K562 (cell line): ENCODE measurements around the gene ATP6V0A1. TPM values are rescaled to one million over a fixed set of nuclear protein-coding genes. Genes with fewer than 3 reads are reported as not detected.

ENCODE experiments used
- PURB ChIP-seq: sonication (generic); formaldehyde crosslinking; IDR thresholded peaks from 2 replicates; pipeline ENCODE4 v1.9.0; 2021; ENCODE audit warnings: low read depth, mild to moderate bottlenecking, missing genetic modification reagents
- STAT5A ChIP-seq: IDR thresholded peaks from 2 replicates; pipeline ENCODE4 v1.6.1; 2012; ENCODE audit warnings: low read length, inconsistent platforms, borderline replicate concordance
- TCF3 ChIP-seq: sonication (generic); formaldehyde crosslinking; IDR thresholded peaks from 2 replicates; pipeline ENCODE4 v1.4.0; 2020; ENCODE audit warnings: mild to moderate bottlenecking, missing genetic modification reagents
- ZC3H4 ChIP-seq: sonication (generic); formaldehyde crosslinking; IDR thresholded peaks from 2 replicates; pipeline ENCODE4 v1.9.0; 2021; ENCODE audit warnings: missing genetic modification reagents, borderline replicate concordance
- ZKSCAN3 ChIP-seq: fragments of 250-450 bp; sonication (Bioruptor Pico); IDR thresholded peaks from 2 replicates; pipeline ENCODE4 v1.4.0; 2020
- ZNF12 ChIP-seq: sonication (generic); formaldehyde crosslinking; IDR thresholded peaks from 2 replicates; pipeline ENCODE4 v1.4.0; 2020; ENCODE audit warnings: mild to moderate bottlenecking, missing genetic modification reagents
- ZNF274 ChIP-seq: IDR thresholded peaks from 2 replicates; pipeline ENCODE4 v1.6.1; 2011; ENCODE audit warnings: low read depth, mild to moderate bottlenecking, low read length, moderate library complexity, borderline replicate concordance
- polyA plus RNA-seq, 8 experiments: library from polyadenylated mRNA; depleted of rRNA in 4 of 8; stranded (reverse) in 5 of 8; unstranded in 3 of 8; fragments of >200 nt; fragmentation: Nextera tagmentation in 2 of 8; fragmentation: Illumina TruSeq in 1 of 8; extraction: Ambion mirVana in 2 of 8; extraction: Trizol in 1 of 8; gene quantifications; 2 replicates each; pipeline versions ENCODE4 v1.2.1 to v1.2.3, GENCODE V29; 2011 to 2014; ENCODE audit warnings: inconsistent platforms in 1 of 8, missing spikeins in 1 of 8
- total RNA-seq, 7 experiments: library from RNA; depleted of rRNA in 6 of 7; stranded (reverse); fragments of >200 nt in 6 of 7; fragmentation: Illumina TruSeq in 2 of 7; extraction: Trizol in 2 of 7; gene quantifications; 2 replicates each; pipeline versions ENCODE4 v1.2.1 to v1.2.3, GENCODE V29; 2011 to 2021; ENCODE audit warnings: low replicate concordance in 1 of 7
- TF ChIP-seq, protein P1 (sequence below), 2 experiments: fragments of 150-350 bp in 1 of 2; IDR thresholded peaks; 2 replicates each; pipeline ENCODE4 v1.6.1; 2012 to 2016; ENCODE audit warnings: low read depth in 2 of 2, low read length in 2 of 2, mild to moderate bottlenecking in 1 of 2, moderate library complexity in 1 of 2
- TF ChIP-seq, protein P2 (sequence below): sonication (generic); formaldehyde crosslinking; IDR thresholded peaks from 2 replicates; pipeline ENCODE4 v1.5.0; 2020; ENCODE audit warnings: missing genetic modification reagents
- TF ChIP-seq, protein P3 (sequence below), 2 experiments: fragments of 450-650 bp; formaldehyde crosslinking in 1 of 2; IDR thresholded peaks; 2 replicates each; pipeline versions ENCODE4 v1.4.0 to v1.6.1; 2014 to 2020; ENCODE audit warnings: mild to moderate bottlenecking in 2 of 2, borderline replicate concordance in 1 of 2, low read depth in 1 of 2
- TF ChIP-seq, protein P4 (sequence below), 3 experiments: IDR thresholded peaks in 2 of 3; conservative IDR thresholded peaks in 1 of 3; 2 replicates each; pipeline ENCODE4 v1.5.1; 2011 to 2012; ENCODE audit warnings: low read length in 3 of 3, mild to moderate bottlenecking in 3 of 3, control low read depth in 2 of 3, improper control_type of control experiment in 1 of 3, inconsistent platforms in 1 of 3, low read depth in 1 of 3, mixed read lengths in 1 of 3, moderate library complexity in 1 of 3; ENCODE audit not compliant: insufficient read depth in 2 of 3

The ATP6V0A1 gene
- total and polyA plus RNA-seq, 9 of the 15 experiments (the other 6 are each of a cell fraction or from before 2014, with no cell fraction given) = 11.8 to 158 (median 75.5) TPM

DNA sequence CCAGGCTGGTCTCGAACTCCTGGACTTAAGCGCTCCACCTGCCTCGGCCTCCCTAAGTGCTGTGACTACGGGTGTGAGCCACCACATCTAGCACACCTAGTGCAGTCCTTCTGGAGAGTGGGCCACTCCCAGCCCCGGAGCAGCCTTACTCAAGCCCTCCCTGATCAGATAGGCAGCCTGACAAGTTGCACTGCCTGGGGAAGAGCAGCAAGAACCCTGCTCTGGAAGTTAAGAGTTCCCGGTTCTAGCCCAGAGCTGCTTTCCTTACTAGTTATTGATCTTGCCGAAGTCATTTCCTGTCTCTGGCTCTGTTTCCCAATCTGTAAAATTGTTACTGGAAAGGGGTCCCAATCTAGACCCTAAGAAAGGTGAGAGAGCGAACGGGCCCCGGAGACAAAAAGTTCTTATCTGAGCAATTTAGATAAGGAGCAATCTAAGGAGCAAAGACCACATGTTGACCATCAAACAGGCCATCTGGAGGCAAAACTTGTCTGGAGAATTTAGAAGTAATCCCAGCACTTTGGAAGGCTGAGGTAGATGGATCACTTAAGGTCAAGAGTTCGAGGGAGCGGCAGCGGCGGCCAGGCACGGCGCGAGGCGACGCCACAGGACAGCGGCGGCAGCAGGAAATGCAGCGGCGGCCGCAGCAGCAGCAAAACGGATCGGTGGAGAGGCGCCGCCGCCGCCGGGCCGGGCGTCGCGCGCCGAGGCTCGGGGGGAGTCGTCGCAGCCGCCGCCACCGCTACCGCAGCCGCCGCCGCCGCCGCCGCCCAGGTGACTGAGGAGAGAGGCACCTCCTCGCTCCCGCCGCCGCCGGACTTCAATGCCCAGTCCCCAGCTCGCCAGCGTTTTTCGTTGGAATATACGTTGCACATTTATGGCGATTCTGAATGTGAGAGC lies 73.0 kb downstream of the ATP6V0A1 start (continued):
- TF ChIP-seq, protein P1, sequence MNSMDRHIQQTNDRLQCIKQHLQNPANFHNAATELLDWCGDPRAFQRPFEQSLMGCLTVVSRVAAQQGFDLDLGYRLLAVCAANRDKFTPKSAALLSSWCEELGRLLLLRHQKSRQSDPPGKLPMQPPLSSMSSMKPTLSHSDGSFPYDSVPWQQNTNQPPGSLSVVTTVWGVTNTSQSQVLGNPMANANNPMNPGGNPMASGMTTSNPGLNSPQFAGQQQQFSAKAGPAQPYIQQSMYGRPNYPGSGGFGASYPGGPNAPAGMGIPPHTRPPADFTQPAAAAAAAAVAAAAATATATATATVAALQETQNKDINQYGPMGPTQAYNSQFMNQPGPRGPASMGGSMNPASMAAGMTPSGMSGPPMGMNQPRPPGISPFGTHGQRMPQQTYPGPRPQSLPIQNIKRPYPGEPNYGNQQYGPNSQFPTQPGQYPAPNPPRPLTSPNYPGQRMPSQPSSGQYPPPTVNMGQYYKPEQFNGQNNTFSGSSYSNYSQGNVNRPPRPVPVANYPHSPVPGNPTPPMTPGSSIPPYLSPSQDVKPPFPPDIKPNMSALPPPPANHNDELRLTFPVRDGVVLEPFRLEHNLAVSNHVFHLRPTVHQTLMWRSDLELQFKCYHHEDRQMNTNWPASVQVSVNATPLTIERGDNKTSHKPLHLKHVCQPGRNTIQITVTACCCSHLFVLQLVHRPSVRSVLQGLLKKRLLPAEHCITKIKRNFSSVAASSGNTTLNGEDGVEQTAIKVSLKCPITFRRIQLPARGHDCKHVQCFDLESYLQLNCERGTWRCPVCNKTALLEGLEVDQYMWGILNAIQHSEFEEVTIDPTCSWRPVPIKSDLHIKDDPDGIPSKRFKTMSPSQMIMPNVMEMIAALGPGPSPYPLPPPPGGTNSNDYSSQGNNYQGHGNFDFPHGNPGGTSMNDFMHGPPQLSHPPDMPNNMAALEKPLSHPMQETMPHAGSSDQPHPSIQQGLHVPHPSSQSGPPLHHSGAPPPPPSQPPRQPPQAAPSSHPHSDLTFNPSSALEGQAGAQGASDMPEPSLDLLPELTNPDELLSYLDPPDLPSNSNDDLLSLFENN (IDR thresholded peaks at IDR 0.05; ENCODE audit: low read depth in 2 of 2, low read length in 2 of 2) = no peak
- TF ChIP-seq, protein P2, sequence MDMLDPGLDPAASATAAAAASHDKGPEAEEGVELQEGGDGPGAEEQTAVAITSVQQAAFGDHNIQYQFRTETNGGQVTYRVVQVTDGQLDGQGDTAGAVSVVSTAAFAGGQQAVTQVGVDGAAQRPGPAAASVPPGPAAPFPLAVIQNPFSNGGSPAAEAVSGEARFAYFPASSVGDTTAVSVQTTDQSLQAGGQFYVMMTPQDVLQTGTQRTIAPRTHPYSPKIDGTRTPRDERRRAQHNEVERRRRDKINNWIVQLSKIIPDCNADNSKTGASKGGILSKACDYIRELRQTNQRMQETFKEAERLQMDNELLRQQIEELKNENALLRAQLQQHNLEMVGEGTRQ = no peak
- TF ChIP-seq STAT5A (no peak), ZKSCAN3 (CRISPR knock-in tag) (no peak), TCF3 (peak; percentile 52), ZNF274 (no peak), PURB (CRISPR knock-in tag) (no peak), ZC3H4 (CRISPR knock-in tag) (no peak), ZNF12 (CRISPR knock-in tag) (no peak)
- TF ChIP-seq, protein P3, sequence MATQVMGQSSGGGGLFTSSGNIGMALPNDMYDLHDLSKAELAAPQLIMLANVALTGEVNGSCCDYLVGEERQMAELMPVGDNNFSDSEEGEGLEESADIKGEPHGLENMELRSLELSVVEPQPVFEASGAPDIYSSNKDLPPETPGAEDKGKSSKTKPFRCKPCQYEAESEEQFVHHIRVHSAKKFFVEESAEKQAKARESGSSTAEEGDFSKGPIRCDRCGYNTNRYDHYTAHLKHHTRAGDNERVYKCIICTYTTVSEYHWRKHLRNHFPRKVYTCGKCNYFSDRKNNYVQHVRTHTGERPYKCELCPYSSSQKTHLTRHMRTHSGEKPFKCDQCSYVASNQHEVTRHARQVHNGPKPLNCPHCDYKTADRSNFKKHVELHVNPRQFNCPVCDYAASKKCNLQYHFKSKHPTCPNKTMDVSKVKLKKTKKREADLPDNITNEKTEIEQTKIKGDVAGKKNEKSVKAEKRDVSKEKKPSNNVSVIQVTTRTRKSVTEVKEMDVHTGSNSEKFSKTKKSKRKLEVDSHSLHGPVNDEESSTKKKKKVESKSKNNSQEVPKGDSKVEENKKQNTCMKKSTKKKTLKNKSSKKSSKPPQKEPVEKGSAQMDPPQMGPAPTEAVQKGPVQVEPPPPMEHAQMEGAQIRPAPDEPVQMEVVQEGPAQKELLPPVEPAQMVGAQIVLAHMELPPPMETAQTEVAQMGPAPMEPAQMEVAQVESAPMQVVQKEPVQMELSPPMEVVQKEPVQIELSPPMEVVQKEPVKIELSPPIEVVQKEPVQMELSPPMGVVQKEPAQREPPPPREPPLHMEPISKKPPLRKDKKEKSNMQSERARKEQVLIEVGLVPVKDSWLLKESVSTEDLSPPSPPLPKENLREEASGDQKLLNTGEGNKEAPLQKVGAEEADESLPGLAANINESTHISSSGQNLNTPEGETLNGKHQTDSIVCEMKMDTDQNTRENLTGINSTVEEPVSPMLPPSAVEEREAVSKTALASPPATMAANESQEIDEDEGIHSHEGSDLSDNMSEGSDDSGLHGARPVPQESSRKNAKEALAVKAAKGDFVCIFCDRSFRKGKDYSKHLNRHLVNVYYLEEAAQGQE (IDR thresholded peaks at IDR 0.05; ENCODE audit: borderline replicate concordance) = peak; percentile 17; the same call in 1 of the 2 replicates
- TF ChIP-seq, protein P3 (CRISPR knock-in tag; IDR thresholded peaks at IDR 0.05; ENCODE audit: low read depth) = no peak
- TF ChIP-seq, protein P4, sequence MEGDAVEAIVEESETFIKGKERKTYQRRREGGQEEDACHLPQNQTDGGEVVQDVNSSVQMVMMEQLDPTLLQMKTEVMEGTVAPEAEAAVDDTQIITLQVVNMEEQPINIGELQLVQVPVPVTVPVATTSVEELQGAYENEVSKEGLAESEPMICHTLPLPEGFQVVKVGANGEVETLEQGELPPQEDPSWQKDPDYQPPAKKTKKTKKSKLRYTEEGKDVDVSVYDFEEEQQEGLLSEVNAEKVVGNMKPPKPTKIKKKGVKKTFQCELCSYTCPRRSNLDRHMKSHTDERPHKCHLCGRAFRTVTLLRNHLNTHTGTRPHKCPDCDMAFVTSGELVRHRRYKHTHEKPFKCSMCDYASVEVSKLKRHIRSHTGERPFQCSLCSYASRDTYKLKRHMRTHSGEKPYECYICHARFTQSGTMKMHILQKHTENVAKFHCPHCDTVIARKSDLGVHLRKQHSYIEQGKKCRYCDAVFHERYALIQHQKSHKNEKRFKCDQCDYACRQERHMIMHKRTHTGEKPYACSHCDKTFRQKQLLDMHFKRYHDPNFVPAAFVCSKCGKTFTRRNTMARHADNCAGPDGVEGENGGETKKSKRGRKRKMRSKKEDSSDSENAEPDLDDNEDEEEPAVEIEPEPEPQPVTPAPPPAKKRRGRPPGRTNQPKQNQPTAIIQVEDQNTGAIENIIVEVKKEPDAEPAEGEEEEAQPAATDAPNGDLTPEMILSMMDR (IDR thresholded peaks at IDR 0.05 in 2 of 3, conservative IDR thresholded peaks at IDR 0.05 in 1 of 3; ENCODE audit: insufficient read depth in 2 of 3, low read depth in 1 of 3, low read length in 3 of 3) = peak; percentile 53 to 75 (median 58); a peak in 5 of 6 replicates
